SKM-1 treated with dmso at 0.1 percent for 144 hours (cell line): ENCODE data around the gene AK2.
"Not testable (repeated sequence)": the region's sequence is repeated elsewhere in the genome, so short reads cannot be mapped to it uniquely, and the experiment has no call there.

Experiments used
- DNase-seq: peaks from one replicate; lab custom pipeline; 2025; ENCODE audit not compliant: unreplicated experiment; lab: John Stamatoyannopoulos, UW

AK2 gene

GRCh38 chr1:33024430-33025179, 12.1 kb downstream of the AK2 start:
- DNase-seq = not testable (repeated sequence)

- no peak for DNase-seq
These were observed 14.0 kb downstream of the AK2 start for GRCh38 chr1:33022650-33023200.

GRCh38 chr1:33021567-33022431, 14.9 kb downstream of the AK2 start:
- DNase-seq = no peak

GRCh38 chr1:33018112-33018511, 18.6 kb downstream of the AK2 start:
- no peak for DNase-seq

- DNase-seq = no peak
These were observed 19.5 kb downstream of the AK2 start for GRCh38 chr1:33017175-33017574.

GRCh38 chr1:33015216-33015615, 21.5 kb downstream of the AK2 start:
- no peak for DNase-seq

GRCh38 chr1:33014464-33015163, 22.1 kb downstream of the AK2 start:
- no peak for DNase-seq

DNA sequence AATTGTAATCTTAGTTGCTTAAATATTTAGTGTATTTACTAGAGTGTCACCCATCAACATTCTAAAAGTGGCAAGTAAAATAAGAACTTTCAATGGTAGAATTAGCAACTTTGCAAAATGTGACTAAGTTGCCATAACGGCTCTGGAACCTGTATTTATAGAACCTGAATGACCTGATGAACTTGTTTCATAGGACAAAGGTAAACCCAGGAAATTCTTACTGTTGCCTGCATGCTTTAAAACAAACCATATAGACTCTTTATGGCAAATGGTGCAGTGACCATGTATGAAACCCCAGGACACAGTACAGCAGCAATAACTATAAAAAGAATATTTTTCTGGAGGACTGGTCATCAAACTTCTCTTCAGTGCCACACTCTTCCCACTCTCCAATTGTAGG, 22.9 kb downstream of the AK2 start:
- DNase-seq = no peak

- DNase-seq = no peak
These were observed 24.5 kb downstream of the AK2 start for GRCh38 chr1:33012165-33012564.

- DNase-seq = no peak
These were observed 25.6 kb downstream of the AK2 start for GRCh38 chr1:33010932-33011731.

- DNase-seq = no peak
These were observed 27.1 kb downstream of the AK2 start for GRCh38 chr1:33009561-33009960.

GRCh38 chr1:33008051-33008914, 28.4 kb downstream of the AK2 start:
- DNase-seq = no peak

DNA sequence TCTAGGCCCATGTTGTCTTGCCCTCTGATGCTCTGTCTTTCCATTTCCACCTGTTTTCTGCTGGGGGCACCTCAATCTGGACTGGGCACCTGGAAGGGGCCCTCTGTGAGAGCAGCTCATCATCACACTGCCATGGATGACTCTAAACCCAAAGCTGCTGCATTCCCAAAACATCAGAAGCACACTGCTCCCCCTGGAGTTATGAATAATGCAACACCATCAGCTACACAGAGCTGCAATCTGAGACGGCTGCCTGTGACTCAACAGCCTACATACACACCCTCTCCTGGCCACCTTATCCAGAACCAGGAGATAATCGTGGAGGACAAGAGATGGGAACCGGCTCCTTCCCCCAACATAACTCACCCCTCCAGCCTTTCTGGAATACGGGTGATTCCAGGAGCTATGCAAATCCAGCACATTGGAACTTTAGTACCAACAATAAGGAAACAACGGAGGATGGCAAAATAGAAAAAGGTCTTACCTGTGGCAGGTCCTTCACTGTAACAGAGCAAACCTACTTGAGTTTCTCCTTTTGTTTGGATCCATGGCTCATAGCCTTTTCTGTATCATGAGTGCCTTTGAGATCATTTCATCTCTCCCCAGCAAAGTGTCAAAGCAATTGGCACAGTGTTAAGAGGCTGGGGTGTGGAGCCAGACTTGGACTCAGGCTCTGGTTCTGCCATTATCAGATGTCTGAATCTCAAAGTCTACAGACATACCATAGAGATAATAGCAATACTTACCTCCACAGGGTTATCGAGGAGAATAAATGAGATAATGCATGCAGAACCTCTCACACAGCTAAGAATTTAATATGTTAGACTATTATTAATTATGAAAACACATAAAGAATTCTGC, 29.3 kb downstream of the AK2 start:
- DNase-seq = no peak

DNA sequence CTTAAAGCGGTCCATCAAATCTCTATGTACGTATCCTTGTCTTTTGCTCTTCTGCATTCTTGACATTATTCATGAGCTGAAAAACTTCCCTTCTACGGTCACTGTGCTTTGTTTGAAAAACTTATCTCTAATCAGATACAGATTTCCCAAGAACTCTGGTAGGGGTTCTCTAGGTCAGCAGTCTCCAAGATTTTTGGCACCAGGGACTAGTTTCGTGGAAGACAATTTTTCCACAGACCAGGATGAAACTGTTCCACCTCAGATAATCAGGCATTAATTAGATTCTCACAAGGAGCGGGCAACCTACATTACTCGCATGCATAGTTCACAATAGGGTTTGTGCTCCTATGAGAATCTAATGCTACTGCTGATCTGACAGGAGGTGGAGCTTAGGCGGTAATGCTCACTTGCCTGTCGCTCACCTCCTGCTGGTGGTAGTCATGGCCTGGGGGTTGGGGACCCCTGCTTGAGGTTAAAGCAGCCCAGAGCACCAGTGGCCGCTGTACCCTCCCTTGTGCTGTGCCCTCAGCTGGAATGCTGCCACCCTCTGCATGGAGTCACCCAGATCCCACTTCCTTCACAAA, 30.8 kb downstream of the AK2 start:
- DNase-seq = no peak

- DNase-seq = no peak
These were observed 31.4 kb downstream of the AK2 start for GRCh38 chr1:33005117-33005837.

GRCh38 chr1:33004613-33005012, 32.1 kb downstream of the AK2 start:
- DNase-seq = no peak

DNA sequence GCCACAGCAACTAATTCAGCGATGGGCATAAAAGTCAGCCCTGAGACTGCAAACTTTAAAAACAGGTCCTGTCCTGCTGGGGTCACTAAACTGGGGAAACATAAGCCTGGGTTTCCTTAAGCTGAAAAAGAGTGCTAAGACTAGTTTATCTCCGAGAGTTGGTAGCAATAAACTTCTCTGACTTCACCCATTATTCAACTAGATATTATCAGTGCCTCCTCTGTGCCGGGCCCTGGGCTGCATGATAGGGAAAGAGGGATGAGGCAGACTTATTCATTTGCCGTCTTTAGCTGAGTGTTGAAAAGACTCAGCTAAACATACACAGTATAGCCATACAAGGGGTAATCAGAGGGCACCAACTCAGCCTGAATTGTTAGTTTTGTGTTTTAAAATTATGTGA, 33.0 kb downstream of the AK2 start:
- DNase-seq = no peak

DNA sequence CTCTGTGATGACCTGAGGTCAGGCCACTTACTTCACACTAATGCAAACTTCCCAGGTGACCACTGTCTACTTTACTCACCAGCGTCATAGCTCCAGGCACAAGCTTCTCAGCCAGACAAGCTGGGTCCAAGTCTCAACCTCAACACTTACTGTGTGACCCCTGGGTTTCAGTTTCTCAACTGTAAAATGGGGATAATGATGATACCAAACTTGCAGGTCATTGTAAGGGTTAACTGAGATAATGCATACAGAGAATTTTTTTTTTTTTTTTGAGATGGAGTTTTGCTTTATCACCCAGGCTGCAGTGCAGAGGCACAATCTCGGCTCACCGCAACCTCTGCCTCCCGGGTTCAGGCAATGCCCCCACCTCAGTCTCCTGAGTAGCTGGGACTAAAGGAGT, 34.7 kb downstream of the AK2 start:
- no peak for DNase-seq
